HG03196 (cell line): ENCODE measurements around the gene L3MBTL4.

ENCODE experiments used
- ATAC-seq: cut with Tn5 transposase; IDR thresholded peaks from one replicate; pipeline ENCODE4 v1.9.1; 2021; ENCODE audit not compliant: unreplicated experiment

L3MBTL4 gene

DNA sequence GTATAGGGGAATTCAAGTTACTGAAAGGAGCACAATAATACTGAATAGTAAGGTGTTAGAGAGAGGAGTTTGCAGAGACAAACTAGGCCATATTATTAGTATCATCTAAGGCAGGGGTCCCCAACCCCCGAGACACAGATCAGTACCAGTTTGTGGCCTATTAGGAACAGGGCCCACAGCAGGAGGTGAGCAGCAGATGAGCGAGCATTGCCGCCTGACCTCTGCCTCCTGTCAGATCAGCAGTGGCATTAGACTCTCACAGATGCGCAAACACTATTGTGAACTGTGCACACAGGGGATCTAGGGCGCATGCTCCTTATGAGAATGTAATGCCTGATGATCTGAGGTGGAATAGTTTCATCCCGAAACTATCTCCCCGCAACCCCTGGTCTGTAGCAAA lies 477.6 kb downstream of the L3MBTL4 start:
- ATAC-seq: no peak

GRCh38 chr18:5930789-5931188 lies 483.9 kb downstream of the L3MBTL4 start:
- no peak for ATAC-seq

GRCh38 chr18:5918205-5918858 lies 496.4 kb downstream of the L3MBTL4 start:
- ATAC-seq: no peak

DNA sequence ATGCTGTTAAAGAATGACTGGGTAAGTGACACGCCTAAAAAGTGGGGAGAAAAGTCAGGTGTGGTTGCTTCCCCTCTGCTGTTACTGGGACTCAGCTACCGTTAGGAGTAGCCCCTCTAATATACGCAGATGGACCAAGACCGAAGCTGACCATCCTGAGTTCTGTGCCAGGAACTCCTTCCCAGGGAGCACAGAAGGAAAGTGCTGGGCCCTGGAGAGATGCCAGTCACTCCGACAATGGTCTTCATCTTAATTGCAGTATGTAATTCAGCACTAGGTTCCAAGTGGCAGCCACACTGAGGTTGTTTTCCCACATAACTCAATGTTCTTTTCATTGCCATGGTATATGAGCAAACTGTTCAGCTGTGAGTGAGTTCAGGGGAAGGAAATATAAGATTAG lies 499.8 kb downstream of the L3MBTL4 start:
- no peak for ATAC-seq

DNA sequence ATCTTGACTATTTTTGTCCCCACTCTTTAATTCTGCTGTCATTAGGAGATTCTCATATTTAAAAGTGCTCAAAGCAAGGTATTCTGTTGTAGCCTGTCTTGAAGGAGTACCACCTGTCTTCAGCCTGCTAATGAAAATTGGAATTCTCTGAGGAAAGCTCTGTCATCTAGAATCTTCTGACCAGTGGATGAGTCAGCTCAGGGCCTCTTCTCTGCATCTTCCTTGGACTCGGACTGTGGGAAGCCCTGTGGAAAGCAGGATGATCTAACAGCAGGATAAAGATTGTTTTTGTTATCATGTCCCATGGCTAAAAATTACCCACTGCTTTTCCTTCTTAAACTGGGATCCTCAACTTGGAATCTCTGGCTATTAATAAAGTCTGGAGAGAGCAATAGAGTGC lies 500.7 kb downstream of the L3MBTL4 start:
- no peak for ATAC-seq

DNA sequence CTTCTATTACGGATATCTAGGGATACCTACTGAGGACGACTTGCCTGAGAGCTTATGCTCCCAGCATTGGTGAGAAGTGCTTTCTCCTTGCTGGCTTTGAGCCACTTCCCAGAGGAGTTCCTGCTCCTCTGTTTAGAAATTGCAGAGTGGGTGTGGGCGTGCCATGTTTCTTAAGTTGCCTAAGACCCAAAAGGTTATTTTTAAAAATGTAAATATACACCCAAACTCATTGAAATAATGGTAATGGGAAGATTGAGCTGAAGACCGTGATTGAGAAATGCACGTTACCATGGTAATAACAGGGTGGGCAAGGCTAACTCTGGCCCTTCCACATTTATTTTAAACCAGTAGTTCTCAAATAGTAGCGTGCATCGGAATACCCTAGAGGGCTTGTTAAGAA lies 502.1 kb downstream of the L3MBTL4 start:
- ATAC-seq: no peak

DNA sequence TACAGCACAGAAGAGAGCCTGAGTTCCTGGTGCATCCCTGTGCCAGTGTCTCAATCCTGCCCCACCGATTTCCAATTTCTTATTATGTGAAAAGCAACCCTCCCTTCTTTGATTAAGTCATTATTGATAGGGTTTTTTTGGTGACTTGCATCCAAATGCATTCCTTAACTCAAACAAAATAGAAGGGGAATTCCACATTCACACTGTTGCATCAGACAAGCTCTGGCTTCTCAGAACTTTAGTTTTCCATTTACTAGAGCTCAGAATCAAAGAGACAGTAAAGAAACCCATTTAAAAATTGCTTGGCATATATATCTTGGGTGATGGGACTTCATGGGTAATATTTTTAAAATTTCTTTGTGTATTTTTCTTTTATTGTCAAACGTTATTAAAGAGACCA lies 505.6 kb downstream of the L3MBTL4 start:
- no peak for ATAC-seq
